GM19438 (cell line): ENCODE data around the gene CCND2.

Source experiments
- ATAC-seq: cut with Tn5 transposase; IDR thresholded peaks from one replicate; pipeline ENCODE4 v1.9.1; 2021; ENCODE audit warnings: low read depth; ENCODE audit not compliant: unreplicated experiment

Gene CCND2

DNA sequence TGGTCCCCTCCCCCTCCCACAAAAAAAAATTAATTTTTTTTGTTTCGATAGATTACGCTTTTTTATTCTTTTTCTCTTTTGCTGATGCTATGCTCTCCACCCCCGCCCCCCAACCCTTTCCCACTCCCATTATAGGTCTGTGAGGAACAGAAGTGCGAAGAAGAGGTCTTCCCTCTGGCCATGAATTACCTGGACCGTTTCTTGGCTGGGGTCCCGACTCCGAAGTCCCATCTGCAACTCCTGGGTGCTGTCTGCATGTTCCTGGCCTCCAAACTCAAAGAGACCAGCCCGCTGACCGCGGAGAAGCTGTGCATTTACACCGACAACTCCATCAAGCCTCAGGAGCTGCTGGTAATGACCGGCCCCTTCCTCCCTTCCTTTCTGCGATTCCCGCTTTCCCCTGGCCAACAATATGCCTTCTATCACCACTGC lies 2.3 kb downstream of the CCND2 start:
- ATAC-seq, result no peak

DNA sequence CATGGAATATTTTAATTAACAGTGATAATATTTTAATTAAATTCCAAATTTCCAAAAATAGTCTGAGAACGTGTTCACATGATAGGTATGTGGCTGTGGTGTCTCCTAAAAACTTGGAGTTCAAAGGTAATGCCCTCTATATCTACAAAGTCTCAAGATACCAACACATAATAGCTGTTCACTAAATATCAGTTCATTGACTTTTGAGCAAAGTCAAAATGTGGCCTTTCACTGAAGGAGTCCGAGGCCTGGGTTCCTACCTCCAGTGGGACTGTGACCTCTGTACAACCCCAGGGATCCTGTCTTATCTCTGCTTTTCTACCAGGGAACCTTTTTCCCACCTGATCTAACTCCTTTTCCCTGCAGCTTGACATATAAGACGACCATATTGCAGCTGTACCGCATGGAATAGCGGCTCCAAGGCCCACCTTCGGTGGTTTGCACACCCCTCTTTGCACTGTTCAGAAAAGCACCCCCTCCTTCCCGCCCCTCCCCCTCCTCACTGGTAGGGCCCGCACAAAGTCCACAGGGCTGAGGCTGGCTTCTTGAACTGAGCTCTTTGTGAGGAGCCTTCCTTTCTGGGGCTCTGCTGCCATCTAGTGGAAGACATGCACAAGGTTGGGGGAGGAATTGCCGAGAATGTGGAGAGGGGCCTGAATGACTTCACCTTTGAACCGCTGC lies 3.1 kb downstream of the CCND2 start:
- ATAC-seq, result no peak

DNA sequence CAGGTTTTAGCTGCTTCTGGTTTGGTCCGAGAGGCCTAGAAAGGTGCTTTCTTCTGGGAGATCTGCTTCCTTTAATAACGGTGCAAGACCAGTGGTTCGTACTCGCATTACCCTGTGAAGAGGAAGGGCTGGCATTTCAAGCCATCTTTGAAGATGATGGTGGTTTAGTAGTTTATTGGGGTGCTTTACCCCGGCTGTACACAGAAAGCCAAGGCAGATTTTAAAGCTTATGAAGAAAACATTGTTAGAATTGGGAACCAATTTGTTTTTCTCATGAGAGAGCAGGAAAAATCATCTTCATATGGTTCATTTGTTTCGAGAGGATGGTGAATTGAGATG lies 3.6 kb downstream of the CCND2 start:
- no peak for ATAC-seq

DNA sequence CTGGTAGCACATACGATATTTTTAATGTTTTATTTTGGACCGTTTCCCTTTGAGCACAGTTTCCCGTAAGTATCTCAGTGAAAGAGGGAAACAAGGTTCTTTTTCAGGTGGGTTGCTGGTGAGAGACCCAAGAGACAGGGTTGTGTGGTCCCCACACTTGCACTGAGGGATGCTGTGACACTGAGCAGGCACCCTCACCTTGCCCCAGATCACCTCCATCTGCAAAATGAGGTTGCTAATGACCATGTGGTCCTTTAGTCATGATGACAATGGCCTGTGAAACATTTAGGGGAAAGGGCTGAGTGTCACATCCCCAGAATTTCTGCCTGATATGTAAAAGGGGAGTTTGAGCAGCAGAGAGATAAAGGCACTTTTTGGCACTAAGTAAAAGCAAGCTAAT lies 4.3 kb downstream of the CCND2 start:
- no peak for ATAC-seq

DNA sequence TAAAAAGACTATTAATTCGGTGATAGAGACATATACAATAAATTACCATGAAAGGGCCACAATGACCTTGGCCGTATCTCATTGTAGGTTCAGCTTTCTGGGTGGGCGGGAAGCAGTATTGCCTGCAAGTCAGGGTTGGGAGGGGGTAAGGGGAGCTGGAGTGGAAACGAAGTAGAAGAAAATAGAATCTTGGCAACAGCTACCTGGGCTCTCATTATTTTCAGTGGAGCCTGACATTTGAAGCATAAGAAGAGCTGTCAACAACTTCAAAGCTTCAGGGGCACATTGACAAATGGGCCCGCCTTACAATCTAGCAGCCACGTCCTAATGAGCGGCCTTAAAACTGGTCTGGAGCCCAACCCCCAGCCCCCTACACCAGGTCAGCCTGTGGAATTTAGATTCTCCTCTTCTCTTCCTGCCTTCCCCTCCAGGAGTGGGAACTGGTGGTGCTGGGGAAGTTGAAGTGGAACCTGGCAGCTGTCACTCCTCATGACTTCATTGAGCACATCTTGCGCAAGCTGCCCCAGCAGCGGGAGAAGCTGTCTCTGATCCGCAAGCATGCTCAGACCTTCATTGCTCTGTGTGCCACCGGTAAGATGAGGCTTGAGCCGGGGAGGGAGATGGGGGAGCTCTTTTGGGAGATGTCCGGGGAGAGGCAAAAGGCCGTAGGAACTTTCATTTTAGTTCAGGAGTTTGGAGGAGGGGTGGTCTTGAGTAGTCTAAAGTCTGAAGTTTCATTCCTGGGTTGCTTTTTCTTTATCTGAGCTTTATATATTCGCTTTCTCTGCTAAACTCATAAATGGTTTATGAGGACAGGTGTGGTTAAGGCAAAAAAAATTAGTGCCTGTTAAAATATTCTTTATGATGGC lies 5.0 kb downstream of the CCND2 start:
- ATAC-seq, result no peak

DNA sequence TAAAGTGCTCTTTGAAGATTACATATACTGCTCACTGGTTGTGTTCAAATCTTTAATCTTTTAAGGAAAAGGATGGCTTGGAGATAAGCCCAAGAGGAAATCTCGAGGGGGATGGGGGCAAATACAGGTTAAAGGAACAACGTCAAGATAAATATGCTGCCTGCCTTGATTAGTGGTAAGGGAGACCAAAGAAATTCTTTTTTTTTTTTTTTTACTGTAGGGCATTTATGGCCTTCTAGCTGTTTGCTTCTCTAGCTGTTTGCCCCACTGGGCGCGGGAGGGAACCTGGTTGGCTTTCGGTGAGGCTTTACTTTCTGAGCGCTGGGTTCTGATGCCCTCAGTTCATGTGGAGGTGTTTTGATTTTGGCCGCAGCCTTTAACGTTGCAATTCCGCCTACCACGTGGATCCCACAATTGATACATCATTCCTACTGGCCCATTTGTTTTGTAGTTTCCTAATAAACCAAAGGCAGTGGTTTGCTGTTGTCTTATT lies 5.7 kb downstream of the CCND2 start:
- ATAC-seq, result no peak

DNA sequence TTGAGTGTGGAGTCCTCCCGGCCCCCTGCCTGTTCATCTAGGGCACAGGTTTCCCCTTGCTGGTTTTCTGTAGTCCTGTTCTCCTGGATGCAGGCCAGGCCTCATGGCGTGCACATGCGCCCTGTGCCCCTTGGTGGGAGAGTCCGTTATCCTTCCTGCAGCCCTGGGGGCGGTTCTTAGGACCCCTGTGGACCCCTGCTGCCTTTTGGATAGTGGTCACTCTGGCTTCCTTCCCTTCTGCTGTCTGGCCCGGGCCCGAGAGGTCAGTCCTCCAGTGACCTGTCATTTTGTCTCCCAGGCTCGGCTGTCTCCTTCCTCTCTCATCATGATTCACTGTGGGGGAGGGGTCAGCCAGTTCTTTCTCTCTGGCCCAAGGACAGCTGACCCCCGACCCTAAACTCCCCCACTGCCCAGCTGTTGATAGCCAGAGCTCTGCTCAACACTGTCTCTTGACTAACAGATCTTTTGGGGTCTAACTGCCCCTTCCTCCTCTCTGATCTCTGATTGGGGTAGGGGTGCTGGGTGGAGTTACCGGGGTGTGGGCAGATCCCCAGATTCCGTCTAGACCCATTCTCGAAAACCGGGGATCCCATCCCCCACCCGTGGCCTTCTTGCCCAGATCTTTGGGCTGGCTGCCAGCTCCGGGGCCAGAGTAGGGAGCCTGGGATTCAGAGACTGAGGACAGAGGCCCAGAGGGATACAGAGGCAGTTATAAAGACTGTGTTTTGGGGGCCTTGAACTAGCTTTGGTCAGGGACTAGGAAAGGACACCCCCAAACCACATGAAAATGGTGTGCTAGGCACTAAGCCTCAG lies 7.0 kb downstream of the CCND2 start:
- no peak for ATAC-seq

DNA sequence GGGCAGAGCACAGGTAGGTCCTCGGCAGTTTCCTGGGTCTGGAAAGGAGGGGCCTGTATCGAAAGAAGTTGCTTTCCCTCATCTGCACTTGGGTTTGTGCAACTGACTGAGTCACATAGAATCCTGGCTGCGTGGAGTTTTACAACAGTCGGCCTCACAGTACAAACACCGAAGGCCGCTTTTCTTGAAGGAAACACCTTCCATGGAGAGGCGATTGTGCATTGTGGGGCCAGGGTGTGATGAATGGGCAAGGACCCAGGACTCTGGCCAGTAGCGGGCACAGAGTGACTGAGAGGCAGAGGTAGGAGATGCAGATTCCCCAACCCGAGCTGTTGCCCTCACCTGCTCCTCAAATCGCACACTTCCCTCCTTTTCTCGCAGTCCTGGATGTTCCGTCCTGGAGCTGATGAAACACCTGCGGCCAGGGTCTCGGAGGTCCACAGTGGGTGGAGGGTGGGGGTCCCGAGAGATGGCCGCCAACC lies 7.7 kb downstream of the CCND2 start:
- no peak for ATAC-seq

DNA sequence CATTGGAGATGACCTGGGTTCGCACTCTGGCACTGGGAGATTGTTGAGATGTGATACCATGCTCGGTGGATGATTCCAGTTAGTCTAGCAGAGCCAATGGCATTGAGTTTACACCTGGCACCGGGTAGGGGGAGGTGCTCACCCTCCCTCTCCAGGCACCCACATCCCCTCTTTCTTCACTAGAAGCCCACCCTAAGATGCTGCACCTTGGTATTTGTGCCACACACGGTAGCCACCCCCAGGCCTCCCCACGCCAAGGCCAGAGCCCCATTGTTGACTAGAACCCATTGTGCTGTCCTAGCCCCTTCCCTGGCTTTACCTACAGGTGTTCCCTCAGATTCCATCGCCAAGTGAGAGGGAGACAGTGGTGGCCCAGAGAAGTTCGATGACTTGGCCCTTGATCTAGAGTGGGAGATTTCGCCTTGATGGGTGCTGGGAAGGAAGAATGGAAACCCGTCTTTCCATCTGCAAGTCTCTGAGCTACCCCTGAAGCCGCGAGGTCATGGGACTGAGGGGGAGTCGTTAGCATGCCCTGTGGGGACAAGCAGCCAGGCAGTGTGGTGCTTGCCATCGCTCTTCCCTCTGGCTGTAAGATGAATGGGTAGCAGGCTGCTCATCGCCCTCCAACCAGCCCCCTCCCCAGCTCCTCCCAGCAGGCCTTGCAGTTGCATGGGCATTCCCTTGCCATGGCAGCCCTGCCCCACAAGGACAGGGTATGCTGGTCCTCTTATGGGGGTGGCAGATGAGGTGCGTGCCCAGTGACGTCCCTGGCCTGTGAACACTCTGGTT lies 8.7 kb downstream of the CCND2 start:
- no peak for ATAC-seq

DNA sequence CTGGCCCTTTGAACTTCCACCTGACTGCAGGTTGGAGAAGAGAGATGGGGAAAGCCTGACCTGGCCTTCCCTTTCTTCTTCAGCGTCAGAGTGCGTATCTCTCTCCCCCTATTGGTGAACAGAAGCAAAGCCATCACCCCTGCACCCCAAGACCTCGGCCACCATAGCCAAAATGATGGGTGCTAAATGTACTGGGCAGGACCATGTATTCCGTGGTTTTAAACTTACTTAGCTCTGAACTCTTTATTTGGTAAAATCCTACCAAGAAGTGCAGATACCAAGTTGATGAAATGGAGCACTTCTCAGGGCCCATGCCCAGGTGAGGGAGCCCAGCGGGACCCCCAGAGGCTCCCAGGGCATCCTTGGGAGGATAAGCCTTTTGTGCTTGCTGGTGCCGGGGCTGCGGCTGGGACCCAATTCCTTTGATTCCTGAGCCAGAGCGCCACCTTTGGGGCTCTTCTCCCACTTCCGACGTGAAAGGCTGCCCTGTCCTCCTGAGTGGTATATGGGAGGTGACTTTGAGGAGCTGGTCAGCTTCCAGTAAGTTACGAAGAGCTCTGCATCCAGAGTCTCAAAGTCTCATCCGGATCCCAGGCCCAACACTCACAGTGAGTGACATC lies 9.4 kb downstream of the CCND2 start:
- ATAC-seq, result no peak

DNA sequence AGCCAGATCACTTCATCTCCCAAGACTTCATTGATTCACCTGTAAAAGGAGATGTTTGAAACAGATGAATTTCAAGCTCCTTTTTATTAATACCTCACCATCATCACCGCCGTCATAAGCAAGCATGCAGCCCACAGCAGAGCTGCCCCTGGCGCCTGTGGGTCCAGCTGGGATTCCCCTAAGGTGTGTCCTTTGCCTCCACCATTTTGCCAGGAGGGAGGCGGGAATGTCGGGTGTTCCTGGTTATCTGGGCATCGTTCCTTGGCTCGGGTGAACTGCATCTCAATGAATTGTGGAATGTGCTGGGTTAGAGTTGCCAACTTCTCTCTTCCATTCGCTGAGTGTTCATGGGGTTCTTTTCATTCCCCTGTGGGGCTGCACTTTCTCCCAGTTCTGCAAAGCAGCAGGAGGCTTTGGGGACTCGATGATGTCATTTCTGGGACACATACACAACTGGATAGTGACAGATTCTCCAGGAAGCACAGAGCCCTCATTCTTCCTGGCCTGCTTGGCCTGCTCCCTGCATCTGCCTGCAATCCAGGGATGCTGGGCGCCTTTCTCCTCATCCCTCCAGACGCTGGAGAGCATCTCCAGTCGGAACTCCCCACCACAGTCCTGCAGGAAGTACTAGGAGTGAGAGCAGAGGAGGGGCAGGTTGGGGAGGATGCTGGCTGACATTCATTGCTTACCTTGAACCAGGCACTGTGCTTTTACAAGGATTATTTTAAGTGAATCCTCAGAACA lies 10.1 kb downstream of the CCND2 start:
- ATAC-seq, result no peak

DNA sequence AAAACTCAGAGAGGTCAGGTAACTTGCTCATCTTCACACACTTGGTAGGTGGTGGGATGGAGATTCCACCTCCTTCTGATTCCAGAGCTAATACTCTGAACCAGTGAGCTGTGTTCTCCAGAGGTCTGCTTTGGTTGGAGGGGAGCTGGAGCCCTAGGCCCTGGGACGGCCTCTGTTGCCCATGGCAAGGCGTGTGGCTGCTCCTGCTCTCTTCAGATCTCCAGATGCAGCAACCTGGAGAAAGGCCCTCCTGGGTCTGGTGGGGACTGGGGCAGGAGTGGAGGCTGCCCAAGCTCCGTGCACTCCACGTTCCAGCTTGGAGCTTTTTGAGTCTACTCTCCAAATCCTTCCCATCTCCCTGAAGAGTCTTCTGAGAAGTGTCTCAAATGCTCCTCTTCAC lies 10.7 kb downstream of the CCND2 start:
- ATAC-seq, result no peak

DNA sequence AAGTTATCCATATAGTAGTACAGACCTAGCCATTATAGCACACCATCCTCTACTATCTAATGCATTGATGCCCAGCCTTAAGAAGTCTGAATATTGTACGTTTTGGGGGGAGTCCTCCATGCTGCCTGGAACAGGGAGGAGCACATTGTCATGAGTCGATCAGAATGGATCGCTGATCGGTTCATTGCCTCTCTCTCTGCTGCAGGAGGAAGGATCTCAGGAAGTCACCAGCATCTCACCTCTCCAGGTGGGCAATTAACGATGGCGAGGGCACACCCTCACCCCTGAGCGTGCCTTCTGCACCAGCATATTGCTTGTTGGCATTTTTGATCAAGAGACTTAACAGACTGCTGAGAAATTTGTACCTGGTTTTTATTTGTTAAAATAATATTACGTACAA lies 11.5 kb downstream of the CCND2 start:
- ATAC-seq, result no peak

DNA sequence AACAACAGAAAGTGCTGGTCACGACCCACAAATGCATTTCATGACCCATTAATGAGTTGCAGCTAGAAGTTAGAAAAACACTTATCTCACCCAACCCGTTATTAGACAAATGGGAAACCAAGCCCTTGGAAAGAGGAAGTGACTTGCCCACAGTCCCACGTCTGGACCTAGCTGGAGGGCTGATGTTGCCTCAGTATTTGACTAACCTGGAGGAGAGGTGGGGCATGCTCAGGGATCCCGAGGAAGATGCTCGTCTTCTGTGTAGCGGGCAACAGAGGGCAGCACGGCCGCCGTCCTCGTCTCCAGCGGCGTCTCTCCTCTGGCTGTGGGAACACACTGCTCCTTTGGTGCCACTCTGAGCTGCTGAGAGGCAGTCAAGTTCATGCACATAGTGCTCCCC lies 12.7 kb downstream of the CCND2 start:
- no peak for ATAC-seq

DNA sequence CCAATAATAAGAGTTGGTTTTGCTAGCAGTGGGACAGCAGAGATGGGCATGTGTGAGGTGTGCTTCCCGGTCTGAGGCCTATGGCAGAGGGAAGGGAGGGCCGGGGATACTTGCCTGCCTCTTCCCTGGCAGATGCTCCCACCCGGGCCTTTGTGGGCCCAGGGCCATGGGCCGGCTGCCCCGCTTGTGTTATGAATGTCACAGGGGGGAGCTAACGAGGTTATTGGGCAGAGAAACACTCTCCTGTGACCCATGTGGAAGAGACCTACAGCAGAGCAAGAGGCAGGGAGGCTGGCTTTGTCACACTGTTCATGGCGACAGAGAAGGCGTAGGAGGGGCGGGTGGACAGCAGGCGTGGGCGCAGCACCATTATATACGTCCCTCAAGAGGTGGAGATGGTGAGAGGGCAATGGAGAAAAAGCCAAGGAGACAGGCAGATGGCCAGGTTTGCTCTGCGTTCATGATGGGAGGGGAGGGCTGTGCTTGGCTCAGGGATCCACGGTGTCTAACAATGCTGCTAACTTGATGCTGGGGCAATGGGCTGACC lies 13.3 kb downstream of the CCND2 start:
- ATAC-seq, result no peak

DNA sequence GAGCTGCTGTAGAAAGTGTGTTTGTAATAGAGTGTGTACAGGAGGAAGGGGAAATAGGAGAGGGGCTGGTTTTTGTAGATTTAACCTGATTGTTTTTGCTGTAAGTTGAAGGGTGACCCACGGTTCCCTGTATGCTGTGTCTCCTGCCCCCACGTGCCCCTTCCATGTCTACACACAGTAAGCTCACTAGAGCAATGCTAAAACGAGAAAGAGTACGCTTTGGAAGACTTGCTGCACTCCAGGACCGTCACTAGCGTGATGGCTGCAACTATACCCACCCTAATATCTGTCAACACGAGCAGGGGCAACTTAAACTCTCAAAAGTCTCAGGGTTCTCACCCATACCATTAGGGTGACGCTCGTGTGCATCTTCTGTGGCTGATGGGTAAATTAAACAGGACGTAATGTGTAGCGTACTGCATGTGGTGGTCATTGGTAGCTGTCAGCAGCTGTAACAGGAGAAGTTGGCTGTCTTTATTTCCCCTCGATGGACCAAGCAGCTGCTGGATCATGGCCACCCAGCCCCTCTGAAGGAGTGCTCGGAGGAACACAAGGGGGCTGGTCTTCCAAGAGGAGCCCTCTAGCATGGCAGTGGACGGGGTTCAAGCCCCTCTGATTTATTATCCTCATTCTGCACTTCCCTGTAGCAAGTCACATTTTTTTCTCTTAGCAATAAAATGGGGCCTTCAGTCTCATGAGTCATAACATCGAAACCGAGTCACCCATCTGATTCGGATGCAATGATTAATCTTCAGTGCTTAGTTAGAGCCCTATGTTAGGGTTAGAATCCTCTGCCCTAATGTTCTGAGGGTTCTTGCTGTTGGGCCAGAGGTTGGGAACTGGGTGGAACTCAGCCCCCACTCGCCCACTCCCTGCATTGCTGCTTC lies 14.0 kb downstream of the CCND2 start:
- no peak for ATAC-seq

DNA sequence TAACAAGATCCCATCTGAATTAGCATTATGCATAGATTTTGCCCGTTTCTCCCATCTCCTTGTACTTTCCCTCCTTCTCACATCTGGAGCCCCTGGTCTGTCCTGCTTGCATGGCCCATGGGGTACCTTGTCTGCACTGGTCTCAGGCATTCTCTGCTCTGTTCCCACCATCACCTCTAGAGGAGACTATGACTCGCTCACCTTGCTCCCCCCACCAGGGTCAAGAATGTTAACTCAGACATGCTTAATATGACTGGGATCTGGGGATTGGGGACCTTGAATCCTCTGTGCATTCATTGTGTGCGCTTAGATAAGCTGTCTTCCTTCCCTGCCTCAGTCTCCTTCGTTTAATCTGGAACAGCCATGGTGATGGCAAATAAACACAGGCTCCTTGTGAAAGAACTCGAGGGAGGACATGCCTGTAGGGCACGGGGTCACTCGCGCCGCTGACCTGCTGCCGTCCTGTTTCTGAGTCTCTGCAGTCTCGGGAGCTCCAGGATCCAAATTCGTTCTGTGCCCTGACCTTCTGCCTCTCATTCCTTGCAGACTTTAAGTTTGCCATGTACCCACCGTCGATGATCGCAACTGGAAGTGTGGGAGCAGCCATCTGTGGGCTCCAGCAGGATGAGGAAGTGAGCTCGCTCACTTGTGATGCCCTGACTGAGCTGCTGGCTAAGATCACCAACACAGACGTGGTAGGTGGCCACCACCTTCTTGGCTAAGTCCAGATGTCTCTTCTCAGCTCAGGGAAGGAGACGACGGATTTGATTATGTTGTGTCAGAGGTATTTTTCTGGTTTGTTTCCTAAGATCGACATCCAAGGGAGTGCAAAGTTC lies 15.0 kb downstream of the CCND2 start:
- ATAC-seq, result no peak
